SHP77 treated with DMSO at 0.1 percent for 48 hours (cell line): ENCODE data around the gene ZNF511.

Source experiments
- DNase-seq: peaks from one replicate; lab custom pipeline; 2025; lab: John Stamatoyannopoulos, UW

ZNF511 gene

GRCh38 chr10:133353988-133354605, 45.4 kb downstream of the ZNF511 start:
- no peak for DNase-seq

DNA sequence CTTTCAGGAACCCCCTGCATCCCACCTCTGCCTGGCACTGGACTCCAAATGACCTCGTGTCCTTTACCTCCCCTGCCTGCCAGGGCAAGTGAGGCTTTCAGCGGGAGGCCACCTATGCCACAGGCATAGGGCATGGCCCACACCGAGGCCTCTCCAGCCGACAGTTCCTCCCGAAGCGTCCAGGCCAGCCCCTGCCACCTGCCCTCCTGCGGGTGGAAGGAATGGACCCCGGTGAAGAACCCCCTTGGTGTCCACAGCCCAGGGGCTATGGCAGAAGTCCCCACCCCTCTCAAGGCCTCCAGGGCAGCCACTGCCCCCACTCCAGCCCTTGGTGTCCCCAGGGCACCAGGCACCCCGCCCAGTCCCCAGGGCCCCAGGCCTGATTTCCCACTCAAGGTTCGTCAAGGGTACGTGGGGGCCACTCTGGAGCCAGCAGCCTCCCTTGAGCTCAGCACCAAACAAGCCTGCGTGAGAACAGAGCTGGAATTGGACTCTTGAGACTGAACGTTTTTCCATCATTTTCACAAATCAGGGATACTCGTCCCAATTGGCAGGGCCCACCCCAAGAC, 46.0 kb downstream of the ZNF511 start:
- no peak for DNase-seq

GRCh38 chr10:133355266-133355665, 46.6 kb downstream of the ZNF511 start:
- DNase-seq, result no peak

GRCh38 chr10:133355991-133356390, 47.3 kb downstream of the ZNF511 start:
- DNase-seq, result no peak

DNA sequence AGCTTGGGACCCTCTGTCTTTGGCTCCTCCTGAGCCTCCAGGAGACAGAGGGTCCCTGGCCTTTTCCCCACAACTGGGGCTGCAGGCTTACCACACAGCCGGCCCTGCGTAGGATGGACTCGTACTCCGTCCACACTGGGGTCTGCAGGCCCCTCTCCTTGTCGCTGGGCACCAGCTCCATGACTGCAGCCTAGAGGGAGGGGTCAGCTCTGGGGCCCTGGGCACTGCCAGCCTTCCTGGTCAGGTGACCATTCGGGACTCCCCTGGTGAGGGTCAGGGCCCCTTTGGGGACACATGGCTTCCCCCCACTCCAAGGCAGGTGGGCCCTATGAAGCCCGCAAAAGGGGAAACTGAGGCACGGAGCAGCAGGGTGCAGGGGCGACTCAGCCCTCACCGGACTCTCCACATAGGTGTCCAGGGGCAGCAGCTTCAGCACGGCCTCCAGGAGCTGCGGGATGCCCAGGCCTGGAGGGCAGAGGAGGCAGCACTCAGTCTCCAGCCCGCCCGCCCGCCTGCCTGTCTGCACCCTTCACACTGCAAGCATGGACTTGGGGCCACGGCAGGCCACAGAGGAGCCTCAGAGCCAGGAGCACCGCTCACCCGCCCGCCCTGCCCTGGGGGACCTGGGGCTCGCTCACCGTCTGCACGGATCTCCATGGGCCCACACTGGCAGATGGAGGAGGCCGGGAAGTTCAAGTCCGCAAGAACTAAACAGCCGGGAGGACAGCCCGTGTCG, 48.0 kb downstream of the ZNF511 start:
- no peak for DNase-seq

- peak; percentile 58 for DNase-seq
Observed at GRCh38 chr10:133357285-133358161, 48.8 kb downstream of the ZNF511 start, which contains the start of gene FUOM. TSS of gene FUOM (minus strand) at chr10:133358019. CDS start at chr10:133358007, 12 bp downstream.

GRCh38 chr10:133358162-133358924, 49.6 kb downstream of the ZNF511 start:
- DNase-seq, result no peak

- DNase-seq, result no peak
Observed at GRCh38 chr10:133358925-133359310, 50.2 kb downstream of the ZNF511 start.

DNA sequence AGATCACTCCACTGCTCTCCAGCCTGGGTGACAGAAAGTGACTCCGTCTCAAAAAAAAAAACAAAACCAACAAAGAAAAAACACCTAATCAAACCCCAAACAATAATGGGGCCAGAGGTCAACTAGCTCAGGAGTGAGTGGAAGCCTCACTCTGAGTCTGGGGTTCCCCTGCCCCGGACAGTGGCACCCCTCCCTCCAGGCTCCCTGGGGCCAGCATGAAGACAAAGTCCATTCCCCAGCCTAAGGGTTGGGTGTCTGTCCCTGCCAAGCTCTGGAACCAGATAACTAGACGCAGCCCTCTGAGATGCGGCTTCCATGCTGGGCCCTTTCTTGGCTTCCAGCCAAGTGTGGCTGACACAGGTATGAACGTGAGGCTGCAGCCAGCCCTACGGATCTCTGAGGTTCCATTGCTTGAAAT, 50.8 kb downstream of the ZNF511 start:
- DNase-seq, result no peak

DNA sequence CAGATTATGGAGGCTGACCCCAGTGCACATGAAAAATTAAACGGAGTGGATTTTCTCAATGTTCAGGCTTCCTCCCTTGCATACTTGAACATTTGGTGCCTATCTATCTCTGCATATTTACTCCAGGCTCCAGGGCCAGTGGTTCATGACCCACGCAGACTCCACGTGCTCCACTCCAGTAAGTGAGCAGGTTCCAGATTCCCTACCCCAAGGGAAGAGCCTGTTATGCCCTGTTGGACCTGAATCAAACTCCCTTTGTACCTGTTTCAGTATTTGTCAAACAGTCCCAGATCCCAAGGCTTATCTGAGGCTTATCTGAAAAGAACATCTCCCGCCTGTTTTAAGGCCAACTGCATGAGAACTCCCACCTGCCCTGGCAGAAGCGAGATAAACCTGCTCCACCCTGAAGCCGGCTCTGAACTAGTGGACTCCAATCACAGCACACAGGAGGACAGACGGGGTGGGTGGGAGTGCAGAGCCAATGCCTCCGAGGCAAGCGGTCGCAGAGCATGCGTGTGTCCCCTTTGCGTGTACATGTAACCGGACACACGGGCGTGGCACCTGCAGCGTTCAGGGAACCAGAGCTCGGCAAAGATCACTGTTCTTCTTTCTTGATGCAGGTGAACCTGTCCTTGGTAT, 51.4 kb downstream of the ZNF511 start:
- no peak for DNase-seq

GRCh38 chr10:133361227-133361626, 52.5 kb downstream of the ZNF511 start:
- no peak for DNase-seq

GRCh38 chr10:133361773-133362441, 53.2 kb downstream of the ZNF511 start:
- no peak for DNase-seq
